Fibroblast of skin of scalp (primary cell): Measurements from ENCODE around the gene ILDR1. TPM values are rescaled to one million over a fixed set of nuclear protein-coding genes. Genes with fewer than 3 reads are reported as not detected.
"Not testable (repeated sequence)": the region's sequence is repeated elsewhere in the genome, so short reads cannot be mapped to it uniquely, and the experiment has no call there.

Source experiments
- DNase-seq: peaks from one replicate; pipeline ENCODE4 v3.0.0-alpha.2; 2013
- polyA plus RNA-seq, 2 experiments: library from polyadenylated mRNA; unstranded; fragments of 120-200 nt; gene quantifications; one replicate each; pipeline ENCODE4 v1.2.1, GENCODE V29; 2013; ENCODE audit not compliant: insufficient read length in 2 of 2

The ILDR1 gene
- not detected for polyA plus RNA-seq (2013, experiment 1 of 2; ENCODE audit: insufficient read length)
- polyA plus RNA-seq (2013, experiment 2 of 2; ENCODE audit: insufficient read length) = not detected

- no peak for DNase-seq
These were observed at the start of gene ILDR1 for GRCh38 chr3:122021811-122022401. Gene ILDR1, minus strand, starts transcription at chr3:122022247. Its CDS starts 170 bp downstream, at chr3:122022077.

GRCh38 chr3:122067588-122068240, 45.7 kb upstream of the ILDR1 start:
- DNase-seq = no peak

- DNase-seq = no peak
These were observed 45.1 kb upstream of the ILDR1 start for GRCh38 chr3:122067214-122067550.

GRCh38 chr3:122066331-122067213, 44.5 kb upstream of the ILDR1 start:
- no peak for DNase-seq

- DNase-seq = no peak
These were observed 42.3 kb upstream of the ILDR1 start for GRCh38 chr3:122064326-122064725.

GRCh38 chr3:122063908-122064307, 41.9 kb upstream of the ILDR1 start:
- DNase-seq = no peak

- DNase-seq = no peak
These were observed 38.1 kb upstream of the ILDR1 start for GRCh38 chr3:122060040-122060698.

GRCh38 chr3:122058294-122058693, 36.2 kb upstream of the ILDR1 start:
- no peak for DNase-seq

- no peak for DNase-seq
These were observed 35.6 kb upstream of the ILDR1 start for GRCh38 chr3:122057671-122058070.

GRCh38 chr3:122055215-122055614, 33.2 kb upstream of the ILDR1 start, which contains the start of gene CD86:
Gene CD86, plus strand, starts transcription at chr3:122055362. Its CDS starts 128 bp downstream, at chr3:122055490.
- DNase-seq = no peak

GRCh38 chr3:122052968-122053367, 30.9 kb upstream of the ILDR1 start:
- no peak for DNase-seq

- not testable (repeated sequence) for DNase-seq
These were observed 25.7 kb upstream of the ILDR1 start for GRCh38 chr3:122047773-122048172.

GRCh38 chr3:122047296-122047695, 25.2 kb upstream of the ILDR1 start:
- not testable (repeated sequence) for DNase-seq

GRCh38 chr3:122033023-122033422, 11.0 kb upstream of the ILDR1 start:
- no peak for DNase-seq

- DNase-seq = no peak
These were observed 10.5 kb upstream of the ILDR1 start for GRCh38 chr3:122032531-122032930.

- no peak for DNase-seq
These were observed 9.0 kb upstream of the ILDR1 start for GRCh38 chr3:122031123-122031468.

GRCh38 chr3:122030381-122031122, 8.5 kb upstream of the ILDR1 start:
- peak; percentile 3 for DNase-seq

GRCh38 chr3:122025296-122025695, 3.2 kb upstream of the ILDR1 start:
- no peak for DNase-seq

- no peak for DNase-seq
These were observed 2.8 kb upstream of the ILDR1 start for GRCh38 chr3:122024800-122025199.

- DNase-seq = no peak
These were observed 1.4 kb upstream of the ILDR1 start for GRCh38 chr3:122023335-122023910.

- no peak for DNase-seq
These were observed 1.0 kb downstream of the ILDR1 start for GRCh38 chr3:122021037-122021436.

GRCh38 chr3:122019493-122019892, 2.6 kb downstream of the ILDR1 start:
- no peak for DNase-seq
